HepG2 (cell line): ENCODE data around the gene GATA3. TPM values are rescaled to one million over a fixed set of nuclear protein-coding genes. Genes with fewer than 3 reads are reported as not detected.

Experiments used
- ATAC-seq: fragments of 200-7000 bp; cut with Tn5 transposase; 3 replicates; pipeline ENCODE4 v1.9.1; 2020; ENCODE audit warnings: mild to moderate bottlenecking, moderate library complexity
- BruUV-seq: library from RNA; stranded (reverse); fragments of 400-500 nt; replicated peaks from 2 replicates; lab custom pipeline; 2021; lab: Mats Ljungman, UMichigan
- CTCF ChIA-PET: fragments of 300-600 bp; formaldehyde crosslinking; extraction: SDS; loops from one replicate; lab custom pipeline; 2021; ENCODE audit warnings: low total read pairs, inconsistent platforms, low intra/inter-chr PET ratio; lab: Yijun Ruan, JAX
- POLR2A ChIA-PET: fragments of 350-600 bp; sonication (Branson Sonifier 250); formaldehyde crosslinking; loops from one replicate; lab custom pipeline; 2020; ENCODE audit warnings: antibody characterized with exemption, inconsistent platforms; lab: Yijun Ruan, JAX
- DNase-seq: peaks from one replicate; pipeline ENCODE4 v3.0.0-alpha.2; 2015; ENCODE audit warnings: low spot score
- FAIRE-seq: peaks from 3 replicates; lab custom pipeline; 2011; peaks lifted over from hg19 to GRCh38; lab: Jason Lieb, UNC
- H2AFZ ChIP-seq: one replicate; pipeline ENCODE4 v1.6.1; 2011; ENCODE audit warnings: low read length, inconsistent platforms
- H3K27ac ChIP-seq: fragments of 300-600 bp; 3 replicates; pipeline ENCODE4 v1.8.0; 2011; ENCODE audit warnings: mixed run types, mild to moderate bottlenecking, mixed read lengths, low read length, inconsistent platforms; ENCODE audit not compliant: insufficient read depth; ENCODE audit errors: extremely low read length
- H3K27me3 ChIP-seq, 2 experiments: fragments of 200-600 bp in 1 of 2; 2 replicates in 1 of 2; 3 replicates in 1 of 2; pipeline versions ENCODE4 v1.6.0 to v1.8.0; 2011; ENCODE audit warnings: low read length in 2 of 2, mild to moderate bottlenecking in 2 of 2, moderate library complexity in 2 of 2, inconsistent platforms in 1 of 2; ENCODE audit not compliant: insufficient read depth in 2 of 2, control insufficient read depth in 1 of 2
- H3K36me3 ChIP-seq, 2 experiments: fragments of 200-600 bp in 1 of 2; replicated peaks in 1 of 2; 2 replicates in 1 of 2; 3 replicates in 1 of 2; pipeline versions ENCODE4 v1.5.1 to v1.8.0; 2011; ENCODE audit warnings: low read length in 2 of 2, inconsistent platforms in 1 of 2; ENCODE audit not compliant: insufficient read depth in 2 of 2, control insufficient read depth in 1 of 2
- H3K4me1 ChIP-seq: 2 replicates; pipeline ENCODE4 v1.5.1; 2012; ENCODE audit warnings: low read length, inconsistent platforms; ENCODE audit not compliant: insufficient read depth
- H3K4me2 ChIP-seq: 2 replicates; pipeline ENCODE4 v1.6.0; 2011; ENCODE audit warnings: low read depth, low read length, inconsistent platforms
- H3K4me3 ChIP-seq, 3 experiments: fragments of 200-600 bp in 1 of 3; sonication (generic), shearing (Covaris generic) in 1 of 3; replicated peaks in 1 of 3; 2 replicates each; pipeline ENCODE4 v1.5.1; 2011 to 2016; ENCODE audit warnings: low read length in 3 of 3, inconsistent platforms in 2 of 3, low read depth in 2 of 3, mild to moderate bottlenecking in 2 of 3, control low read depth in 1 of 3, mixed read lengths in 1 of 3; ENCODE audit not compliant: insufficient read depth in 1 of 3
- H3K79me2 ChIP-seq: one replicate; pipeline ENCODE4 v1.6.1; 2011; ENCODE audit warnings: low read length, inconsistent platforms; ENCODE audit not compliant: insufficient read depth
- H3K9ac ChIP-seq: 2 replicates; pipeline ENCODE4 v1.6.0; 2011; ENCODE audit warnings: mild to moderate bottlenecking, low read depth, low read length, inconsistent platforms; ENCODE audit not compliant: insufficient read depth
- H3K9me3 ChIP-seq: 2 replicates; pipeline ENCODE4 v1.5.1; 2012; ENCODE audit warnings: mild to moderate bottlenecking, low read length
- H4K20me1 ChIP-seq: 2 replicates; pipeline ENCODE4 v1.6.0; 2011; ENCODE audit warnings: inconsistent platforms, mild to moderate bottlenecking, low read length, moderate library complexity; ENCODE audit not compliant: insufficient read depth
- ARHGAP35 ChIP-seq: sonication (generic); formaldehyde crosslinking; IDR thresholded peaks from 2 replicates; pipeline ENCODE4 v1.9.0; 2022; ENCODE audit warnings: mild to moderate bottlenecking, inconsistent platforms, moderate library complexity, missing genetic modification reagents, borderline replicate concordance
- BHLHE40 ChIP-seq: IDR thresholded peaks from 2 replicates; pipeline ENCODE4 v1.6.1; 2011; ENCODE audit warnings: low read length, improper control_type of control experiment
- EHMT2 ChIP-seq: fragments of 200-600 bp; sonication (generic); IDR thresholded peaks from 2 replicates; pipeline ENCODE4 v1.7.0; 2017; ENCODE audit warnings: antibody characterized with exemption, low read depth, low read length, borderline replicate concordance
- SP140L ChIP-seq: sonication (generic); formaldehyde crosslinking; IDR thresholded peaks from 2 replicates; pipeline ENCODE4 v1.4.0; 2020; ENCODE audit warnings: missing genetic modification reagents, borderline replicate concordance
- SSRP1 ChIP-seq: IDR thresholded peaks from 2 replicates; pipeline ENCODE4 v1.6.1; 2016; ENCODE audit warnings: control low read depth
- YY1 ChIP-seq: IDR thresholded peaks from 2 replicates; pipeline ENCODE4 v1.6.1; 2011; ENCODE audit warnings: low read length, low read depth, moderate library complexity, mild to moderate bottlenecking; ENCODE audit not compliant: insufficient read depth, insufficient replicate concordance
- ZFAT ChIP-seq: sonication (generic); formaldehyde crosslinking; conservative IDR thresholded peaks from 2 replicates; pipeline ENCODE4 v1.8.1; 2023; ENCODE audit warnings: missing genetic modification reagents, inconsistent platforms
- ZFX ChIP-seq: sonication (generic); formaldehyde crosslinking; IDR thresholded peaks from 2 replicates; pipeline ENCODE4 v1.4.0; 2020; ENCODE audit warnings: mild to moderate bottlenecking, low read depth, missing genetic modification reagents, moderate library complexity
- ZNF264 ChIP-seq: sonication (generic); formaldehyde crosslinking; IDR thresholded peaks from 2 replicates; pipeline ENCODE4 v1.4.0; 2020; ENCODE audit warnings: missing genetic modification reagents
- WGBS: methylation state at CpG from one replicate; pipeline ENCODE4 v1.1.6; 2017; ENCODE audit warnings: low lambda C conversion rate; 5-methylcytosine and 5-hydroxymethylcytosine counted together
- in situ Hi-C: cut with HindIII; loops from 2 replicates; pipeline ENCODE4 v1.10.0; 2017; ENCODE audit warnings: low pct_unique_long_range_greater_than_20kb; ENCODE audit not compliant: extremely low pct_ligation_motif_present
- intact Hi-C: fragments of 100-400 bp; cut with micrococcal nuclease; formaldehyde crosslinking; loops from one replicate; pipeline ENCODE4 v1.10.0; 2022; ENCODE audit not compliant: unreplicated experiment
- polyA plus RNA-seq, 8 experiments: library from polyadenylated mRNA; depleted of rRNA in 3 of 8; stranded (reverse) in 7 of 8; unstranded in 1 of 8; fragments of >200 nt; fragmentation: Illumina TruSeq in 4 of 8; extraction: Trizol in 4 of 8; gene quantifications; 2 replicates each; pipeline versions ENCODE4 v1.2.1 to v1.2.3, GENCODE V29; 2011 to 2016; ENCODE audit warnings: low read depth in 4 of 8, missing spikeins in 1 of 8, mixed read lengths in 1 of 8; ENCODE audit not compliant: insufficient read depth in 1 of 8
- total RNA-seq, 5 experiments: library from RNA; depleted of rRNA; stranded (reverse); fragments of >200 nt; fragmentation: Illumina TruSeq; extraction: Trizol; gene quantifications; 2 replicates each; pipeline ENCODE4 v1.2.3, GENCODE V29; 2016; ENCODE audit warnings: low read depth in 1 of 5
- TF ChIP-seq, protein P1 (sequence below): sonication (generic); formaldehyde crosslinking; conservative IDR thresholded peaks from 2 replicates; pipeline ENCODE4 v1.8.0; 2022; ENCODE audit warnings: mild to moderate bottlenecking, moderate library complexity, missing genetic modification reagents
- TF ChIP-seq, protein P2 (sequence below): sonication (generic); formaldehyde crosslinking; IDR thresholded peaks from 2 replicates; pipeline ENCODE4 v1.8.0; 2022; ENCODE audit warnings: mild to moderate bottlenecking, missing genetic modification reagents, moderate library complexity

The GATA3 gene
- total and polyA plus RNA-seq, 2 of the 13 experiments (the other 11 are each of a cell fraction or from before 2014, with no cell fraction given): not detected

DNA sequence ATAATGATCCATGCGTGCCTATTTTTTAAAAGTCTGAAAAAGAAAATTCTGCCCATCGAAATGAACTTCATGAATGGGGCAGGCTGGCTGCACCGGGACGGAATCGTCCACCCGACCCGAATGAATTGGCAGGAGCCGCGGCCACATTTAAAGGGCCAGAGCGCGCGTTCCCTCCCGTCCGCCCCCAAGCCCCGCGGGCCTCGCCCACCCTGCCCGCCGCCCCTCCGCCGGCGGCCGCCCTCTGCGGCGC is 319 bp upstream of the GATA3 start (continued):
- TF ChIP-seq, protein P1, sequence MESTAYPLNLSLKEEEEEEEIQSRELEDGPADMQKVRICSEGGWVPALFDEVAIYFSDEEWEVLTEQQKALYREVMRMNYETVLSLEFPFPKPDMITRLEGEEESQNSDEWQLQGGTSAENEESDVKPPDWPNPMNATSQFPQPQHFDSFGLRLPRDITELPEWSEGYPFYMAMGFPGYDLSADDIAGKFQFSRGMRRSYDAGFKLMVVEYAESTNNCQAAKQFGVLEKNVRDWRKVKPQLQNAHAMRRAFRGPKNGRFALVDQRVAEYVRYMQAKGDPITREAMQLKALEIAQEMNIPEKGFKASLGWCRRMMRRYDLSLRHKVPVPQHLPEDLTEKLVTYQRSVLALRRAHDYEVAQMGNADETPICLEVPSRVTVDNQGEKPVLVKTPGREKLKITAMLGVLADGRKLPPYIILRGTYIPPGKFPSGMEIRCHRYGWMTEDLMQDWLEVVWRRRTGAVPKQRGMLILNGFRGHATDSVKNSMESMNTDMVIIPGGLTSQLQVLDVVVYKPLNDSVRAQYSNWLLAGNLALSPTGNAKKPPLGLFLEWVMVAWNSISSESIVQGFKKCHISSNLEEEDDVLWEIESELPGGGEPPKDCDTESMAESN (CRISPR knock-in tag): no peak
- no peak for TF ChIP-seq BHLHE40
- TF ChIP-seq, all 625 proteins: peak for 0

DNA sequence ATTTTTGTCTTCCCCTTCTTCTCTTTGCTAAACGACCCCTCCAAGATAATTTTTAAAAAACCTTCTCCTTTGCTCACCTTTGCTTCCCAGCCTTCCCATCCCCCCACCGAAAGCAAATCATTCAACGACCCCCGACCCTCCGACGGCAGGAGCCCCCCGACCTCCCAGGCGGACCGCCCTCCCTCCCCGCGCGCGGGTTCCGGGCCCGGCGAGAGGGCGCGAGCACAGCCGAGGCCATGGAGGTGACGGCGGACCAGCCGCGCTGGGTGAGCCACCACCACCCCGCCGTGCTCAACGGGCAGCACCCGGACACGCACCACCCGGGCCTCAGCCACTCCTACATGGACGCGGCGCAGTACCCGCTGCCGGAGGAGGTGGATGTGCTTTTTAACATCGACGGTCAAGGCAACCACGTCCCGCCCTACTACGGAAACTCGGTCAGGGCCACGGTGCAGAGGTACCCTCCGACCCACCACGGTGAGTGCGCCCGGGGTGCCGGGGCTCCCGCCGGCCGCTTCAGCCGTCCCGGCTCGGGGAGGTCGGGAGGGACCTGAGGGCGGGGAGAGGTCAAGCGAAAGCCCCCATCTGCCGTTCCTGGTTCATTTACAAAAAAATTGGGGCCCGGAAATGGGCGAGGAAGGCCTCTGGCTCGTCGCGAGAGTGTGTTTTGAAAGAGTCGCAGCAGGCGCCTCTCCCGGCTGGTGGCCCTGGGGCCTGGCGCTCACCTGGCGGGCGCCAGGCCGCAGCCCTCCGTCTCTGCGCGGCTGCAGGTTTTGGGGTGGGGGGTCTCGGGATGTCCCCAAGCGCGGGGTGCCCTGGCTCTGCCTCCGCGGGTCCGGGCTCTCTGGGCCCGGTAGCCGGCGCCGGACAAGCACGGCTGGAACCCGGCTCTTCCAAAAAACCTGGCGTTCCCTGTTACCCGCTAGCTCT is 1.2 kb downstream of the GATA3 start:
- H3K36me3 ChIP-seq: no peaks in the 10 kb centered on the region
- H3K79me2 ChIP-seq: no peaks in the 10 kb centered on the region
- ChIA-PET POLR2A (no interaction called here), CTCF (no interaction called here)
- no peak overlapping the region for H2AFZ ChIP-seq
- DNase-seq: no peak
- H3K27ac ChIP-seq: no peak overlapping the region
- whole genome bisulfite sequencing: 71% methylated on average over 50 of the region's 85 CpGs
- no peak overlapping the region for H3K4me2 ChIP-seq
- ATAC-seq: no peak
- H3K9me3 ChIP-seq: no peaks in the 10 kb centered on the region
- H3K4me1 ChIP-seq: no peaks in the 10 kb centered on the region
- peaks cover 15 to 83% of the 10 kb centered on the region in 2 experiments for H3K27me3 ChIP-seq
- peaks cover 8% of the 10 kb centered on the region; the same call in 1 of the 2 replicates for H4K20me1 ChIP-seq
- TF ChIP-seq SP140L (CRISPR knock-in tag) (no peak), ARHGAP35 (CRISPR knock-in tag) (no peak), ZFX (CRISPR knock-in tag) (no peak), ZNF264 (CRISPR knock-in tag) (no peak), EHMT2 (no peak), YY1 (no peak), ZFAT (no peak), SSRP1 (CRISPR knock-in tag) (no peak)
- TF ChIP-seq, protein P2, sequence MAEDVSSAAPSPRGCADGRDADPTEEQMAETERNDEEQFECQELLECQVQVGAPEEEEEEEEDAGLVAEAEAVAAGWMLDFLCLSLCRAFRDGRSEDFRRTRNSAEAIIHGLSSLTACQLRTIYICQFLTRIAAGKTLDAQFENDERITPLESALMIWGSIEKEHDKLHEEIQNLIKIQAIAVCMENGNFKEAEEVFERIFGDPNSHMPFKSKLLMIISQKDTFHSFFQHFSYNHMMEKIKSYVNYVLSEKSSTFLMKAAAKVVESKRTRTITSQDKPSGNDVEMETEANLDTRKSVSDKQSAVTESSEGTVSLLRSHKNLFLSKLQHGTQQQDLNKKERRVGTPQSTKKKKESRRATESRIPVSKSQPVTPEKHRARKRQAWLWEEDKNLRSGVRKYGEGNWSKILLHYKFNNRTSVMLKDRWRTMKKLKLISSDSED: no peak
- no peak overlapping the region for H3K4me3 ChIP-seq
- no peak for FAIRE-seq
- intact Hi-C loops (no loop called here), in situ Hi-C loops (no loop called here)
- no peak overlapping the region for H3K9ac ChIP-seq
- no TSS peak for BruUV-seq
